ENCODE results near the gene HTR4.

The HTR4 gene

GRCh38 chr5:148606296-148606695, 48.0 kb downstream of the HTR4 start:
- Histone ChIP-seq H3K36me3 (ENCODE audit: insufficient read depth, low read length) (no peaks in the 10 kb centered on the region), H3K4me1 (ENCODE audit: control insufficient read depth, insufficient read depth, low read length, unreplicated experiment) (no peaks in the 10 kb centered on the region), H3K79me2 (ENCODE audit: control insufficient read depth, insufficient read depth, low read length, unreplicated experiment) (no peaks in the 10 kb centered on the region), H3K27me3 (ENCODE audit: insufficient read depth, low read length) (0 out of 2 replicates have a peak, but pooled peaks cover 17% of the 10 kb centered on the region), H3K27ac (ENCODE audit: low read depth, low read length) (no peak overlapping the region), H3K4me3 (ENCODE audit: low read depth, low read length) (no peak overlapping the region), H2AFZ (ENCODE audit: low read length, unreplicated experiment) (no peak overlapping the region)

GRCh38 chr5:148599187-148599586, 55.1 kb downstream of the HTR4 start:
- Histone ChIP-seq H3K4me3 (ENCODE audit: low read depth, low read length) (no peak overlapping the region), H3K27ac (ENCODE audit: low read depth, low read length) (no peak overlapping the region), H3K79me2 (ENCODE audit: control insufficient read depth, insufficient read depth, low read length, unreplicated experiment) (no peaks in the 10 kb centered on the region), H3K36me3 (ENCODE audit: insufficient read depth, low read length) (no peaks in the 10 kb centered on the region), H2AFZ (ENCODE audit: low read length, unreplicated experiment) (no peak overlapping the region), H3K27me3 (ENCODE audit: insufficient read depth, low read length) (peaks cover 4% of the 10 kb centered on the region; the same call in 1 of the 2 replicates), H3K4me1 (ENCODE audit: control insufficient read depth, insufficient read depth, low read length, unreplicated experiment) (no peaks in the 10 kb centered on the region)

GRCh38 chr5:148595697-148596096, 58.6 kb downstream of the HTR4 start:
- no peaks in the 10 kb centered on the region for H3K36me3 ChIP-seq (ENCODE audit: insufficient read depth, low read length)
- H3K27me3 ChIP-seq (ENCODE audit: insufficient read depth, low read length): peaks cover 13% of the 10 kb centered on the region
- no peak overlapping the region for H3K27ac ChIP-seq (ENCODE audit: low read depth, low read length)
- no peaks in the 10 kb centered on the region for H3K79me2 ChIP-seq (ENCODE audit: control insufficient read depth, insufficient read depth, low read length, unreplicated experiment)
- H3K4me3 ChIP-seq (ENCODE audit: low read depth, low read length): no peak overlapping the region
- no peak overlapping the region for H2AFZ ChIP-seq (ENCODE audit: low read length, unreplicated experiment)
- H3K4me1 ChIP-seq (ENCODE audit: control insufficient read depth, insufficient read depth, low read length, unreplicated experiment): no peaks in the 10 kb centered on the region

- Histone ChIP-seq H2AFZ (ENCODE audit: low read length, unreplicated experiment) (no peak overlapping the region), H3K4me3 (ENCODE audit: low read depth, low read length) (no peak overlapping the region), H3K79me2 (ENCODE audit: control insufficient read depth, insufficient read depth, low read length, unreplicated experiment) (no peaks in the 10 kb centered on the region), H3K4me1 (ENCODE audit: control insufficient read depth, insufficient read depth, low read length, unreplicated experiment) (no peaks in the 10 kb centered on the region), H3K27me3 (ENCODE audit: insufficient read depth, low read length) (peaks cover 17% of the 10 kb centered on the region), H3K27ac (ENCODE audit: low read depth, low read length) (no peak overlapping the region), H3K36me3 (ENCODE audit: insufficient read depth, low read length) (no peaks in the 10 kb centered on the region)
Measured at GRCh38 chr5:148586796-148587195, 67.5 kb downstream of the HTR4 start.

- H3K4me1 ChIP-seq (ENCODE audit: control insufficient read depth, insufficient read depth, low read length, unreplicated experiment): no peaks in the 10 kb centered on the region
- H3K27me3 ChIP-seq (ENCODE audit: insufficient read depth, low read length): peaks cover 22% of the 10 kb centered on the region
- no peak overlapping the region for H2AFZ ChIP-seq (ENCODE audit: low read length, unreplicated experiment)
- no peaks in the 10 kb centered on the region for H3K36me3 ChIP-seq (ENCODE audit: insufficient read depth, low read length)
- H3K27ac ChIP-seq (ENCODE audit: low read depth, low read length): no peak overlapping the region
- H3K79me2 ChIP-seq (ENCODE audit: control insufficient read depth, insufficient read depth, low read length, unreplicated experiment): no peaks in the 10 kb centered on the region
- H3K4me3 ChIP-seq (ENCODE audit: low read depth, low read length): no peak overlapping the region
Measured at GRCh38 chr5:148585988-148586387, 68.3 kb downstream of the HTR4 start.

GRCh38 chr5:148584103-148584502, 70.2 kb downstream of the HTR4 start:
- Histone ChIP-seq H3K27ac (ENCODE audit: low read depth, low read length) (no peak overlapping the region), H3K36me3 (ENCODE audit: insufficient read depth, low read length) (no peaks in the 10 kb centered on the region), H3K27me3 (ENCODE audit: insufficient read depth, low read length) (peaks cover 23% of the 10 kb centered on the region), H3K4me1 (ENCODE audit: control insufficient read depth, insufficient read depth, low read length, unreplicated experiment) (no peaks in the 10 kb centered on the region), H3K4me3 (ENCODE audit: low read depth, low read length) (no peak overlapping the region), H3K79me2 (ENCODE audit: control insufficient read depth, insufficient read depth, low read length, unreplicated experiment) (no peaks in the 10 kb centered on the region), H2AFZ (ENCODE audit: low read length, unreplicated experiment) (no peak overlapping the region)

GRCh38 chr5:148583421-148583965, 70.8 kb downstream of the HTR4 start:
- peaks cover 23% of the 10 kb centered on the region for H3K27me3 ChIP-seq (ENCODE audit: insufficient read depth, low read length)
- H3K79me2 ChIP-seq (ENCODE audit: control insufficient read depth, insufficient read depth, low read length, unreplicated experiment): no peaks in the 10 kb centered on the region
- H3K27ac ChIP-seq (ENCODE audit: low read depth, low read length): no peak overlapping the region
- no peak overlapping the region for H2AFZ ChIP-seq (ENCODE audit: low read length, unreplicated experiment)
- no peaks in the 10 kb centered on the region for H3K4me1 ChIP-seq (ENCODE audit: control insufficient read depth, insufficient read depth, low read length, unreplicated experiment)
- H3K4me3 ChIP-seq (ENCODE audit: low read depth, low read length): no peak overlapping the region
- H3K36me3 ChIP-seq (ENCODE audit: insufficient read depth, low read length): no peaks in the 10 kb centered on the region

- H3K36me3 ChIP-seq (ENCODE audit: insufficient read depth, low read length): no peaks in the 10 kb centered on the region
- H3K79me2 ChIP-seq (ENCODE audit: control insufficient read depth, insufficient read depth, low read length, unreplicated experiment): no peaks in the 10 kb centered on the region
- no peaks in the 10 kb centered on the region for H3K4me1 ChIP-seq (ENCODE audit: control insufficient read depth, insufficient read depth, low read length, unreplicated experiment)
- no peak overlapping the region for H3K27ac ChIP-seq (ENCODE audit: low read depth, low read length)
- H2AFZ ChIP-seq (ENCODE audit: low read length, unreplicated experiment): no peak overlapping the region
- H3K27me3 ChIP-seq (ENCODE audit: insufficient read depth, low read length): peaks cover 52% of the 10 kb centered on the region
- no peak overlapping the region for H3K4me3 ChIP-seq (ENCODE audit: low read depth, low read length)
Measured at GRCh38 chr5:148574167-148574566, 80.2 kb downstream of the HTR4 start.

- Histone ChIP-seq H3K27me3 (ENCODE audit: insufficient read depth, low read length) (peaks cover 57% of the 10 kb centered on the region), H2AFZ (ENCODE audit: low read length, unreplicated experiment) (no peak overlapping the region), H3K27ac (ENCODE audit: low read depth, low read length) (no peak overlapping the region), H3K4me3 (ENCODE audit: low read depth, low read length) (no peak overlapping the region), H3K4me1 (ENCODE audit: control insufficient read depth, insufficient read depth, low read length, unreplicated experiment) (no peaks in the 10 kb centered on the region), H3K79me2 (ENCODE audit: control insufficient read depth, insufficient read depth, low read length, unreplicated experiment) (no peaks in the 10 kb centered on the region), H3K36me3 (ENCODE audit: insufficient read depth, low read length) (no peaks in the 10 kb centered on the region)
Measured at GRCh38 chr5:148573374-148573773, 81.0 kb downstream of the HTR4 start.

- H2AFZ ChIP-seq (ENCODE audit: low read length, unreplicated experiment): no peak overlapping the region
- H3K36me3 ChIP-seq (ENCODE audit: insufficient read depth, low read length): no peaks in the 10 kb centered on the region
- peaks cover 74% of the 10 kb centered on the region for H3K27me3 ChIP-seq (ENCODE audit: insufficient read depth, low read length)
- H3K4me1 ChIP-seq (ENCODE audit: control insufficient read depth, insufficient read depth, low read length, unreplicated experiment): no peaks in the 10 kb centered on the region
- H3K27ac ChIP-seq (ENCODE audit: low read depth, low read length): no peak overlapping the region
- H3K4me3 ChIP-seq (ENCODE audit: low read depth, low read length): no peak overlapping the region
- H3K79me2 ChIP-seq (ENCODE audit: control insufficient read depth, insufficient read depth, low read length, unreplicated experiment): no peaks in the 10 kb centered on the region
Measured at GRCh38 chr5:148569948-148570347, 84.4 kb downstream of the HTR4 start.

GRCh38 chr5:148565148-148565547, 89.2 kb downstream of the HTR4 start:
- H3K79me2 ChIP-seq (ENCODE audit: control insufficient read depth, insufficient read depth, low read length, unreplicated experiment): no peaks in the 10 kb centered on the region
- H3K27ac ChIP-seq (ENCODE audit: low read depth, low read length): no peak overlapping the region
- no peaks in the 10 kb centered on the region for H3K36me3 ChIP-seq (ENCODE audit: insufficient read depth, low read length)
- H3K4me1 ChIP-seq (ENCODE audit: control insufficient read depth, insufficient read depth, low read length, unreplicated experiment): no peaks in the 10 kb centered on the region
- peaks cover 80% of the 10 kb centered on the region for H3K27me3 ChIP-seq (ENCODE audit: insufficient read depth, low read length)
- no peak overlapping the region for H3K4me3 ChIP-seq (ENCODE audit: low read depth, low read length)
- H2AFZ ChIP-seq (ENCODE audit: low read length, unreplicated experiment): no peak overlapping the region
